GM21786 (cell line): ENCODE results near the gene VSTM2B.
"Not testable (repeated sequence)": the region's sequence is repeated elsewhere in the genome, so short reads cannot be mapped to it uniquely, and the experiment has no call there.

Experiments used
- ATAC-seq: cut with Tn5 transposase; IDR thresholded peaks from one replicate; pipeline ENCODE4 v1.9.1; 2021; ENCODE audit not compliant: unreplicated experiment

The VSTM2B gene

GRCh38 chr19:29544656-29545360 is 19.0 kb downstream of the VSTM2B start:
- ATAC-seq = no peak

DNA sequence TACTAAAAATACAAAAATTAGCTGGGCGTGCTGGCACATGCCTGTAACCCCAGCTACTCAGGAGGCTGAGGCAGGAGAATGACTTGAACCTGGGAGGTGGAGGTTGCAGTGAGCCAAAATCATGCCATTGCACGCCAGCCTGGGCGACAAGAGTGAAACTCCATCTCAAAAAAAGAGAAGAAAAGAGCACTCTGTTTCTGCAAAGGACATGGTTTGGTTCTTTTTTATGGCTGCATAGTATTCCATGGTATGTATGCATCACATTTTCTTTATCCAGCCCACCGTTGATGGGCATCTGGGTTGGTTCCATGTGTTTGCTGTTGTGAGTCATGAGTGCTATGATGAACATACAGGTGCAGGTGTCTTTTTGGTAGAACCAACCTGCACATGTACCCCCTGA is 19.7 kb downstream of the VSTM2B start:
- not testable (repeated sequence) for ATAC-seq

DNA sequence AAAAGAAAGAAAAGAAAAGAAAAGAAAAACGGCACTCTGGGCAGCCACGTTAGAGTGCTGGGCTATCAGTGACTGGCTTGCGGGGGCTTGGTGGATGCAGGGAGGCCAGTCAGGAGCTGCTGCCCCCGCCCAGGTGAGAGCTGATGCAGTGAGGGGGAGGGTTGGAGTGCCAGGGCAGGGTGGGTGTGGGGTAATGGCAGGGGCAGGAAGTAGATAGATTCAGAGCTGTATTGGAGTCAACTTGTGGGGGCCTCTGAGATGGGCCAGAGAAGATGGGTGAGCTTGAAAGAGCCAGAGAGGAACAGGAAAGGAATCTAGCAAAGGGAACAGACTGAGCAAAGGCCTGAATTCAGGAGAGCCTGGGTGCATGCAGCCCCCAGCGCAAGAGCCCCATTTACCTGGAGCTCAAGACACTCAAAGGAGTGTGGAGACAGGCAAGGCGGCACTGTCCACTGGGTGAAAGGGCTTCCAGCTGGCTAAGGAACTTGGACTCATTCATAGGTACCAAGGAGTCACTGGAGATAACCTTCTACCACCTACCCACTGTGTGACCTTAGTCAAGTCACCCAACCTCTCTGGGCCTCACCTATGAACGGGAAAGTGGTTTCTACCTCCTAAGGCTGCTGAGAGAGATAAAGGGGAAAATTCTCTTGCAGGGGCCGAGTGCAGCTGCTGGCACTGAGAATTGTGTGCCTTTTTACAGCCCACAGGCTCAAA is 20.2 kb downstream of the VSTM2B start:
- ATAC-seq = no peak

DNA sequence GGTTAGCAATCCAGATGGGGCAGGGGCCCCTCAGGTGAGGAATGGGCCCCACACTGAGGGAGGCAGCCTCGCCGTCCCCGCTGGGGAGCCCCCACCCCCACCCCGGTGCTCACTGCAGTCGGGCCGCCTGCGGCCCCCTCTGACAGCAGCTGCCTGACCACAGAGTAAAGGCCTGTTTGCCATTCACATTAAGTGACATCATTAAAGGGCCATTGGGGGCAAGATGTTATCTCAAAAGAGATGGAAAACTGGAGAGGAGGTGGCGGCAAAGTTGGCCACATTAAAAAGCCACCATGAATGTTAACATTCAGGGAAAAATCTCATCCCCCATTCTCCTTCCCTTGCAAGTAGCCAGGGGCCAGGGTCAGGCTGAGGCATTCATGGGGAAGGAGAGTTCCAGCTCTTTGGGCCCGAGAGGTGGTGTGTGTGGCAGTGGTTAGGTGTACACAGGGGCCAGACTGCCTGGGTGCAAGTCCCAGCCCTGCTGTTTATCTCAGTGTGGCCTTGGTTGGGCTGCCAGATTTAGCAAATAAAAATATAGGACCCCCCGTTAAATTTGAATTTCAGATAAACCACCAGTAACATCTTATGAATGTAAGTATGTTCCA is 20.9 kb downstream of the VSTM2B start:
- no peak for ATAC-seq

DNA sequence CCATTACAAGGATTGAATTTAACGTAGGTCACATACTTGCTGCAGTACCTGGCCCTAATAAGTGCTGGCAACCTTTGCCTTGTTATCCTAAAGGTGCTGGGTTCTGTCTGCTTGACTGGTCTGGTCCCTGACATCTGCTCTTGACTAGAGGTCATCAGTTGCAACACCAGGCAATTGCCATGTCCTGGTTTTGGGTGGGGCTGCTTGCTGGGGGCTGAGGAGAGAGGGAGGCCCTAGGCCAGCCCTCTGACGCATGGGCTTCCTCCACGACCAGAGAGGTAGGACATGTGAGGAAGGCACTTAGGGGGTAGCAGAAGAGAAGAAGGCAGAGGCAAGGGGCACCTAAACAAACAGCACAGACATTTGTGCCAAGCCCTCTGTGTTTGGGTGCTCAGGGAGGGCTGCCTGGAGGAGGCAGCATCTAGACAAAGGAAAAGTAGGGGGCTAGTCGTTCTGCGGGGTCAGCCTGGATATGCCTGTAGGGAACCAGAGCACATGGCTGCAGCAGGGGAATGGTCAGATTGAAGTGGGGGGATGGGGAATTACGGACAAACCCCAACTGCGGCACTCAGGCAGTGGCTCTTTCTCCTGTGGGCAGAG is 21.7 kb downstream of the VSTM2B start:
- no peak for ATAC-seq

DNA sequence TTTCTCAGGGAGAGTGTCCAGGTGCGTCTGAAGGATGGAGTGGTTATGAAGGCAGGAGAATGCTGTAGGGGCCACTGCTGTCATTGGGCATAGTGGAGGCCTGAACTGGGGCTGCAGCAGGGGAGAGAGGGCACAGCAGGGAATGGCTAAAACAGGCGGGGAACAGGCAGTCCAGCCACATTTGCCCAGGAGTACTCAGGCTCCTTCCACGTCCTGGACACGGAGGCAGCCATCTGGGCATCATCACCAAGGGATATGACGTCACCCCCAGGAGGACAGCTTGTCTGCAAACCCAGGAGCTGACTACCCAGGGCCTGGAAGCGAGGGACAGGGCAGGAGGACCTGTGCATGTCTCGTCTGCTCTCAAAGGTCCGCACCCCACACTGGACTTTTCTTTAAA is 22.2 kb downstream of the VSTM2B start:
- ATAC-seq = no peak

DNA sequence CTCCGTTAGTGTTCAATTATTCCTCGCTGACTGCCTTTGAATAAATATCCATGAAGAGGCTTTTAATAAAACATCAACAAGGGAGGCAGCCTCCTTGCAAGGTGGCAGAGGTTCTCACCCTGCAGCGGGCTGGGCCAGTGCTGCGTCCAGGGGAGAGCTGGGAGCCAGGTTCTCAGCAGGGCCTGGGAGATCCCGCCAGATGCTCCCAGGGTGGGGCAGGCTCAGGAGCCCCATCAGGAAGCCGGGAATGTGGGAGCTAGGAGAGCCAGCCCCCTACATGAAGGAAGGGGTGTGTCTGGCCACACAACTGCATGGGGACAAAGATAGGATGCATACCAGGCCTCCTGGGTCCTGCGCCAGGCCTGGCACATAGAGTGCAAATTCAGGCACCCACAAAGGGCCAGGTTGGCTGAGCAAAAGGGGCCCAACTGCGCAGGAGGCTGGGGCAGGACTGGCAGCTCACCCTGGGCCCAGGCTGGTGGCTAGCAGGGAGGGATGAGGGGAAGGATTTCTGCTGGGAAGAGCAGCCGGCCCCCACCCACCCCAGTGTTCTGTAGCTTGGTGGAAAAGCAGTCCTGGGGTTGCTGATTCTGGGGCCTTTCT is 22.8 kb downstream of the VSTM2B start:
- ATAC-seq = no peak

GRCh38 chr19:29549105-29550070 is 23.6 kb downstream of the VSTM2B start:
- ATAC-seq = no peak

DNA sequence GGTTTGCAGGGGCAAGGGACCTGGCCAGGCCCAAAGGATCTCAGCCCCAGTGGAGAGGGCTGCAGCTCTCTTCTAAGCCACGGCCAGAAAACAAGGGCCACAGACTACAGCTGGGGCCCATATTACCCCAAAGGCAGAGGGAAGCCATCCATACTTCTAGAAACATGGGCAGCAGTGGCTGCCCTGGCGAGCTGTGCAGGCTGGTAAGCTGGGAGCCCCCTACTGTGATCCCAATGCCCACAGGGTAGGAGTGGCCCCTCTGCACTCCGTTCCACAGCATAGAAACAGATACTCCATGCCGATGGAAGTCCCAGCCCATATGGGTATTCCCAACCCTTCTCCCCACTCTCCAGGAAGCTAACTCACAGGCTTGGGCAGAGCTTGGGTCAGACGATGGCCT is 25.1 kb downstream of the VSTM2B start:
- no peak for ATAC-seq

DNA sequence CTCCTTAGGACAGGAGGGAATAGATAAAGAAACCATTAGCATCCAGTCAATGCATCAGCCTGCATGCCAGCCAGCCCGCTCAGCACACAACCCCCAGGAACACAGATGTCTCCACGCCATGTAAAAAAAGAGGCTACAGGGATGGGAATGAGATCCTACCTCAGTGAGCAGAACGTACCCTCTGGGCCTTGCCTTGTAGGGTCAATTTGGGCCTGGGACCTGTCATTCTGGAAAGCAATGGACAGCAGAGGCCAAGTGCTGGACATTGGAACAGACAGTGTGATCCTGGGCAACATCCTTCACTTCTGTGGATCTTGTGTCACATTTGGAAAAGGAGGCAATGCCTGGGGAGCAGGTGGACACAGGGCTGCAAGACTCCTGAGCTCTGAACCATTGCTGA is 26.0 kb downstream of the VSTM2B start:
- ATAC-seq = no peak

DNA sequence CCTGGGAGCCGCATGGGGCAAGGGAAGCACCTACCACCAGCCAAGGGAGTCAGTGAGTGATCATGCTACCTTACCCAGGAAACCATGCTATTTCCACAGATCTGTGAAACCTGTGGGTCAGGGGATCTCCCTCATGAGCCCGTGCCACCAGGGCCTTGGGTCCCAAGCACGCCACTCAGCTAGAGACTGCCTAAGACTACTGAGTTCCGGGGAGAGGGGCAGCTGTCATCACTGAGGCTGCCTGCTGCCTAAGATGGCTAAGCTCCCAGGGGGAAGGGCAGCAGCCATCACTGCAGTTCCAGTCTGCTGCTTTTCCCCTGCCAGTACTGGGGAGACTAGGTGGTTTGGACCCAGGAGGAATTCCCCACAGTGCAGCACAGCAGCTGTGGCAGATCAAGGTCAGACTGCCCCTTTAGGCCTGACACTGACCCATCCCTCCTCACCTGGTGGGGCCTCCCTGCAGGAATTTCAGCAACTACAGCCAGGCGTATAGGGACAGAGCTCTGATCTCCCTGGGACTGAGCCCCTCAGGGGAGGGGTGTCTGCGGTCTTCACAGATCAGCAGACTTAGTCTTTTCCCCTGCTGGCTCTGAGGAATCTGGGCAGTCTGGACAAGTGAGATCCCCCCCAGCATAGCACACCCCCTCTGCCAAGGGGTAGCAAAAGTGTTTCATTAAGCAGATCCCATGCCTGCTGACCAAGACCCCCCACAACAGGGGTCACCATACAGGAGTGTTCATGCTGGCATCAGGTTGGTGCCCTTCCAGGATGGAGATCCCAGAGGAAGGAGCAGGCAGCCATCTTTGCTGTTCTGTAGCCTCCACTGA is 26.9 kb downstream of the VSTM2B start:
- no peak for ATAC-seq

- ATAC-seq = no peak
These were observed 28.4 kb downstream of the VSTM2B start for GRCh38 chr19:29554149-29554548.

DNA sequence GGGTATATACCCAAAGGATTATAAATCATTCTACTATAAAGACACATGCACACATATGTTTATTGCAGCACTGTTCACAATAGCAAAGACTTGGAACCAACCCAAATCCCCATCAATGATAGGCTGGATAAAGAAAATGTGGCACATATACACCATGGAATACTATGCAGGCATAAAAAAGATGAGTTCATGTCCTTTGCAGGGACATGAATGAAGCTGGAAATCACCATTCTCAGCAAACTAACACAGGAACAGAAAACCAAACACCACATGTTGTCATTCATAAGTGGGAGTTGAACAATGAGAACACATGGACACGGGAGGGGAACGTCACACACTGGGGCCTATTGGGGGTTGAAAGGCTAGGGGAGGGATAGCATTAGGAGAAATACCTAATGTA is 33.3 kb downstream of the VSTM2B start:
- not testable (repeated sequence) for ATAC-seq

DNA sequence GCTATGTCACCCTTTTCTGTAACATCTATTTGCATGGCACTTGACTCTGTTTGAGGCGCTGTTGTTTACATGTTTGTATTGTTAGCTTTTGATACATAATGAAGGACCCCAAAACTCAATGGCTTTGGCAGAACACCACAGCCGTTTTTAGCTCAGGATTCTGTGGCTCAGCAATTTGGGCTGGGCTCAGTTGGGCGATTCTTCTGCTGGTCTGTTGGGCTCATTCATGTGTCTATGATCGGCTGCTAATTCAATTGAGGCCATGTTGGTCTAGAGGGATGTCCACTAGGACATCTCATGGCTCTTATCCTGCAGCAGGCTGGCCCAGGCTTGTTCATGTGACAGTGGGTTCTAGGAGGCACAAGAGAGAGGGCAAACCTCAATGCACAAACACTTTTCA is 33.9 kb downstream of the VSTM2B start:
- ATAC-seq = no peak

- ATAC-seq = no peak
These were observed 34.7 kb downstream of the VSTM2B start for GRCh38 chr19:29560313-29561075.

- ATAC-seq = no peak
These were observed 35.8 kb downstream of the VSTM2B start for GRCh38 chr19:29561601-29562000.

GRCh38 chr19:29562299-29563297 is 36.8 kb downstream of the VSTM2B start:
- no peak for ATAC-seq
